HG02798 (cell line): ENCODE data around the gene UBE2H.
"Not testable (repeated sequence)": the region's sequence is repeated elsewhere in the genome, so short reads cannot be mapped to it uniquely, and the experiment has no call there.

Experiments used
- ATAC-seq: cut with Tn5 transposase; IDR thresholded peaks from one replicate; pipeline ENCODE4 v1.9.1; 2021; ENCODE audit warnings: mild to moderate bottlenecking; ENCODE audit not compliant: unreplicated experiment, poor library complexity

Gene UBE2H

GRCh38 chr7:129952653-129953560 lies at the start of gene UBE2H:
Gene UBE2H (minus strand): TSS chr7:129952960. CDS start chr7:129952555, 405 bp downstream.
- peak; percentile 74 for ATAC-seq

GRCh38 chr7:129998446-129998845 lies 45.7 kb upstream of the UBE2H start:
- ATAC-seq = no peak

GRCh38 chr7:129997285-129997684 lies 44.5 kb upstream of the UBE2H start:
- no peak for ATAC-seq

GRCh38 chr7:129993275-129993674 lies 40.5 kb upstream of the UBE2H start:
- ATAC-seq = no peak

- no peak for ATAC-seq
Measured at GRCh38 chr7:129990403-129991192, 37.8 kb upstream of the UBE2H start.

GRCh38 chr7:129989466-129989865 lies 36.7 kb upstream of the UBE2H start:
- no peak for ATAC-seq

- no peak for ATAC-seq
Measured at GRCh38 chr7:129986600-129986999, 33.8 kb upstream of the UBE2H start.

GRCh38 chr7:129980667-129981066 lies 27.9 kb upstream of the UBE2H start:
- no peak for ATAC-seq

GRCh38 chr7:129975309-129975708 lies 22.5 kb upstream of the UBE2H start:
- no peak for ATAC-seq

- no peak for ATAC-seq
Measured at GRCh38 chr7:129970816-129971215, 18.1 kb upstream of the UBE2H start.

GRCh38 chr7:129969881-129970446 lies 17.2 kb upstream of the UBE2H start:
- ATAC-seq = no peak

- no peak for ATAC-seq
Measured at GRCh38 chr7:129968592-129969383, 16.0 kb upstream of the UBE2H start.

- ATAC-seq = not testable (repeated sequence)
Measured at GRCh38 chr7:129960204-129960475, 7.4 kb upstream of the UBE2H start.

- no peak for ATAC-seq
Measured at GRCh38 chr7:129959471-129960203, 6.9 kb upstream of the UBE2H start.

- no peak for ATAC-seq
Measured at GRCh38 chr7:129958643-129959470, 6.1 kb upstream of the UBE2H start.

GRCh38 chr7:129955993-129956543 lies 3.3 kb upstream of the UBE2H start:
- ATAC-seq = no peak

- ATAC-seq = peak; percentile 24
Measured at GRCh38 chr7:129952086-129952652, 591 bp downstream of the UBE2H start.
